ENCODE measurements around the gene HCRTR1.

Gene HCRTR1

DNA sequence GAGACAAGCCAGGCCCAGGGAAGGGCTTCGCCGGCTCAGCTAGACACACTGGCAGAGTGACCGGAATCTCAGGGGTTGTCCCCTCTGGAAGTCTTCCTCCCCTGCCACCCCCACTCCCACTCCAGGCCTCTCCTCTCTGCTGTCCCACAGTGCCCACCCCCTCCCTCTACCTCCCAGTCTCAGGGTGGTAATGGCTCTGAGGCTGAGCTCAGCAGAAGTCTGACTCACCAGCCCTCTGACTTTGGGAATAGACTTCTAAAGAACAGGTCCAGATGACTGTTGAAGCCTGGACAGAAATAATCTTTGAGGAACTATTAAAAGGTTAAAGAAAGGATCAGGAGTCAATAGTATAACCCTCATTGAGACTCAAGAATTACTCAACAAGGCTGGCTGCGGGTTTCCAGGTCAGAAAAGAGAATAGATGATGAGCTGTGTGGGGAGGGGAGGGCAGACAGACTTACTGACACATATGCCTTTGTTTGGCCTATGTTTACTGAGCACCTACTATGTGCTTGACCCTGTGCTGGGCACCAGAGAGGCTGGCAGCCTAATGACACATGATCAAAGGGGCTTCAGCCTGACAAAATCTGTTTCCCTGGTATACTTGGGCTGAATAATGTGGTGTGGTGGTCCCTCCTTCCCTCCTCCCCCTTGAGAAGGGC is 8.2 kb downstream of the HCRTR1 start:
- Histone ChIP-seq H3K4me2 (ENCODE audit: low read length) (no peak overlapping the region), H3K79me2 (no peaks in the 10 kb centered on the region), H3K4me1 (no peaks in the 10 kb centered on the region), H3K27ac (no peak overlapping the region), H3K36me3 (ENCODE audit: control insufficient read depth, insufficient read depth, low read length) (no peaks in the 10 kb centered on the region), H3K9me3 (ENCODE audit: control insufficient read depth, low read length) (no peaks in the 10 kb centered on the region), H2AFZ (no peak overlapping the region), H3K27me3 (ENCODE audit: control insufficient read depth, insufficient read depth, low read length) (no peaks in the 10 kb centered on the region), H3K4me3 (ENCODE audit: low read depth, low read length) (no peak overlapping the region), H3K9ac (no peak overlapping the region)
- TF ChIP-seq, protein P1, sequence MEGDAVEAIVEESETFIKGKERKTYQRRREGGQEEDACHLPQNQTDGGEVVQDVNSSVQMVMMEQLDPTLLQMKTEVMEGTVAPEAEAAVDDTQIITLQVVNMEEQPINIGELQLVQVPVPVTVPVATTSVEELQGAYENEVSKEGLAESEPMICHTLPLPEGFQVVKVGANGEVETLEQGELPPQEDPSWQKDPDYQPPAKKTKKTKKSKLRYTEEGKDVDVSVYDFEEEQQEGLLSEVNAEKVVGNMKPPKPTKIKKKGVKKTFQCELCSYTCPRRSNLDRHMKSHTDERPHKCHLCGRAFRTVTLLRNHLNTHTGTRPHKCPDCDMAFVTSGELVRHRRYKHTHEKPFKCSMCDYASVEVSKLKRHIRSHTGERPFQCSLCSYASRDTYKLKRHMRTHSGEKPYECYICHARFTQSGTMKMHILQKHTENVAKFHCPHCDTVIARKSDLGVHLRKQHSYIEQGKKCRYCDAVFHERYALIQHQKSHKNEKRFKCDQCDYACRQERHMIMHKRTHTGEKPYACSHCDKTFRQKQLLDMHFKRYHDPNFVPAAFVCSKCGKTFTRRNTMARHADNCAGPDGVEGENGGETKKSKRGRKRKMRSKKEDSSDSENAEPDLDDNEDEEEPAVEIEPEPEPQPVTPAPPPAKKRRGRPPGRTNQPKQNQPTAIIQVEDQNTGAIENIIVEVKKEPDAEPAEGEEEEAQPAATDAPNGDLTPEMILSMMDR (IDR thresholded peaks at IDR 0.05) = no peak

DNA sequence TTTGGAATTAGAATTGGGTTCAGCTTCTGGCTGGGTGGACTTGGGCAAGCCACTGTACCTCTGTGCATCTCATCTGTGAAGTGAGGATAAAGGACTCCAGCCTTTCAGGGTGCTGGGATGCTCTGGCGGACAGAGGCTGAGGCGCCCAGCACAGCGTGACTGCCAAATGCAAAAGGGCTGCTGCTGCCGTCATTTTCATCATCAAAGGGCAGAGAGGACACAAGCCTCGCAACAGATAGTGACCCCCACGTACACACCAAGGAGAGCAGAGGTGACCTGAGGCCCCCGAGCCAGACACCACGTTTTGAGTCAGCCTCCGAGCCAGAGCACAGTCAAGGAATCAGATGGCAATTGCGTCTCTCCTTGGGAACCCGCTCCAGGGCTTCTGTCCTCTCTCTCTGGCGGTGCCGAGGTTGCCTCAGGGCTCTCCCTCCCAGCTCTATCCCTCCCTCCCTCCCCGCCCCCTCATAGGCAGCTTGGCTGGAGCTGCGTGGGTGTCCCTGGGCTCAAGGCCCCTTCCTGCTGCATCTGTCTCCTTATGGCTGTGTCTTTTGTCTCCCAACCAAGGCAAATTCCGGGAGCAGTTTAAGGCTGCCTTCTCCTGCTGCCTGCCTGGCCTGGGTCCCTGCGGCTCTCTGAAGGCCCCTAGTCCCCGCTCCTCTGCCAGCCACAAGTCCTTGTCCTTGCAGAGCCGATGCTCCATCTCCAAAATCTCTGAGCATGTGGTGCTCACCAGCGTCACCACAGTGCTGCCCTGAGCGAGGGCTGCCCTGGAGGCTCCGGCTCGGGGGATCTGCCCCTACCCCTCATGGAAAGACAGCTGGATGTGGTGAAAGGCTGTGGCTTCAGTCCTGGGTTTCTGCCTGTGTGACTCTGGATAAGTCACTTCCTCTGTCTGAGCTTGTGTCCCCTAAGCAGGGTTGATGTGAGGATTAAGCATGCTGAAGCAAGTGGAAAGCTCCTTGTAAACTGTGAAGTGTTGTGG is 9.0 kb downstream of the HCRTR1 start:
- Histone ChIP-seq H3K27me3 (ENCODE audit: control insufficient read depth, insufficient read depth, low read length) (no peaks in the 10 kb centered on the region), H3K79me2 (no peaks in the 10 kb centered on the region), H3K9ac (no peak overlapping the region), H3K4me3 (ENCODE audit: low read depth, low read length) (no peak overlapping the region), H3K4me1 (no peaks in the 10 kb centered on the region), H3K27ac (no peak overlapping the region), H3K4me2 (ENCODE audit: low read length) (no peak overlapping the region), H2AFZ (no peak overlapping the region), H3K9me3 (ENCODE audit: control insufficient read depth, low read length) (no peaks in the 10 kb centered on the region), H3K36me3 (ENCODE audit: control insufficient read depth, insufficient read depth, low read length) (no peaks in the 10 kb centered on the region)
- TF ChIP-seq, protein P1 (IDR thresholded peaks at IDR 0.05) = no peak

DNA sequence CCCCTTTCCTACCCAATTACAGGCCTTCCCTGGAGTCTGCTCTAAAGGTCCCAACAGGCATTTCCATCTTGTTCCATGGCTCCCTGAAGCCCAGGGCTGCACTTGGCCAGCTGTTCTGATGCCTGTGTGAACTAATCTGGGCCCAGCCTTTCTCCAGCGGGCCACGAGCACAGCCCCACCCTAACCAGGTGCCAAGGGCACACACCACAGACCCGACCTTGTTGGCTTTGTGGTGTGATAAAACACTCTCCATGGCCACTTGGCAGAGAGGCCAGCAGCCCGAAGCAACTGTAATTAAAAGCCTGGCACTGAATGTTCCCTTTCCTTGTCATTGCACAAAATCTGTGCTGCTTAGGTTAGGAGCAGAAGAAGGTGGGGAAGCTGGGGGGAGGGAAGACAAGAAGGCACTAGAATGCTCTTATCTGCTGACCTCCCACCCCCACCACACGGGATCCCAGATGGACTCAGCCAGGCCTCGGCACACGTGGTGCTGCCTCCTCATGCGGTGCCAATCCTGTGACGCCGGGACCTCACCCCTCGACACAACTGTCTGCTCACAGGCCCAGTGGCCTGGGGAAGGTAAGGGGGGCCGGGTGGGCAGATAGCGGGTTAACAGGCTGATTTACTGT is 9.9 kb downstream of the HCRTR1 start:
- H3K36me3 ChIP-seq (ENCODE audit: control insufficient read depth, insufficient read depth, low read length) = no peaks in the 10 kb centered on the region

DNA sequence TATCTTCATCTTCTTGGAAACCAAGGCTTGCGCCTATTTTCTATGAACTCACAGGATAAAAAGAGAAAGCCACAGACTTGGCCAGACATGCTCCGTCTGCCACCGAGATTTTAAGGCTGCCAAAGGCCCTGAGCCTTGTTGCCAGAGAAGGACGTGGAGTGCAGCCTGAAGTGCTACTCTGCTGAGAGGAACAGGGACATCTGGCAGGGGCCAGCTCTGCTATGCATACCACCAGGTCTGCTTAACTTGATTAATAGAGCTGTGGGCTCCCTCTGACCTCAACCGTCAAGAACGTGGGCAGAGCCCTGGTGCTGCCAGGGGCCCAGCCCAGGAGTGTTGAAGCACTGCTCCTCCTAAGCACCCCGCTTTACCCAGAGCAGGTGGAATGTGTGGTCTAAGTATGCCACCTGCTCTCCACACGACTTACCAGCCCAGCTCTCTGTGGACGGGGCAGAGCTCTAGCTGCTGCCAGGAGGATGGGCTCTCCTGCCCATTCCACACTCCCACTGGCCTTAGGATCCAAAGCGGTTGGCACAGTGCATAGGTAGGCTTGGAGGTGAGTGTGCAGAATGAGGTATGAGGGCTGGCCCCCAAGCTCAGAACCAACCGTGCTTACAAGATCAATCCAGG is 10.6 kb downstream of the HCRTR1 start:
- Histone ChIP-seq H3K4me1 (no peaks in the 10 kb centered on the region), H3K9ac (no peak overlapping the region), H2AFZ (no peak overlapping the region), H3K36me3 (ENCODE audit: control insufficient read depth, insufficient read depth, low read length) (no peaks in the 10 kb centered on the region), H3K27me3 (ENCODE audit: control insufficient read depth, insufficient read depth, low read length) (no peaks in the 10 kb centered on the region), H3K79me2 (no peaks in the 10 kb centered on the region), H3K27ac (no peak overlapping the region), H3K9me3 (ENCODE audit: control insufficient read depth, low read length) (no peaks in the 10 kb centered on the region), H3K4me2 (ENCODE audit: low read length) (no peak overlapping the region), H3K4me3 (ENCODE audit: low read depth, low read length) (no peak overlapping the region)
- TF ChIP-seq, protein P1 (IDR thresholded peaks at IDR 0.05) = no peak

More for the DNA sequence above, 9.9 kb downstream of the HCRTR1 start:
- no peak overlapping the region for H3K27ac ChIP-seq
- no peak overlapping the region for H3K9ac ChIP-seq
- no peaks in the 10 kb centered on the region for H3K4me1 ChIP-seq
- no peak overlapping the region for H2AFZ ChIP-seq
- TF ChIP-seq, protein P1 (IDR thresholded peaks at IDR 0.05) = no peak
- H3K4me2 ChIP-seq (ENCODE audit: low read length) = no peak overlapping the region
- H3K79me2 ChIP-seq = no peaks in the 10 kb centered on the region
- H3K4me3 ChIP-seq (ENCODE audit: low read depth, low read length) = no peak overlapping the region
- H3K9me3 ChIP-seq (ENCODE audit: control insufficient read depth, low read length) = no peaks in the 10 kb centered on the region
- no peaks in the 10 kb centered on the region for H3K27me3 ChIP-seq (ENCODE audit: control insufficient read depth, insufficient read depth, low read length)

Data from parathyroid adenoma (tissue), 2 donors.